HG02588 (cell line): ENCODE results near the gene KIF9.
A peak's percentile ranks its signal among the peaks of the same experiment; 100 is the strongest.
"Not testable (repeated sequence)": the region's sequence is repeated elsewhere in the genome, so short reads cannot be mapped to it uniquely, and the experiment has no call there.

Experiments used
- ATAC-seq: cut with Tn5 transposase; IDR thresholded peaks from one replicate; pipeline ENCODE4 v1.9.1; 2021; ENCODE audit warnings: mild to moderate bottlenecking, moderate library complexity; ENCODE audit not compliant: unreplicated experiment

The KIF9 gene

GRCh38 chr3:47282424-47283192 lies at the start of gene KIF9, which contains the start of gene KLHL18:
TSS of gene KIF9 (minus strand) at chr3:47282799. CDS start at chr3:47277374, 5,425 bp downstream.
TSS of gene KLHL18 (plus strand) at chr3:47282944. CDS start at chr3:47282966, 22 bp downstream.
- peak; percentile 84 for ATAC-seq

- no peak for ATAC-seq
These were observed 41.8 kb upstream of the KIF9 start for GRCh38 chr3:47324278-47324865.

GRCh38 chr3:47323431-47324277 lies 41.1 kb upstream of the KIF9 start:
- ATAC-seq: no peak

- ATAC-seq: no peak
These were observed 37.4 kb upstream of the KIF9 start for GRCh38 chr3:47319956-47320355.

- no peak for ATAC-seq
These were observed 36.3 kb upstream of the KIF9 start for GRCh38 chr3:47318916-47319315.

GRCh38 chr3:47316151-47316550 lies 33.6 kb upstream of the KIF9 start:
- not testable (repeated sequence) for ATAC-seq

GRCh38 chr3:47315069-47315647 lies 32.6 kb upstream of the KIF9 start:
- ATAC-seq: no peak

- no peak for ATAC-seq
These were observed 31.6 kb upstream of the KIF9 start for GRCh38 chr3:47314056-47314764.

- ATAC-seq: no peak
These were observed 30.9 kb upstream of the KIF9 start for GRCh38 chr3:47313341-47314055.

- no peak for ATAC-seq
These were observed 27.8 kb upstream of the KIF9 start for GRCh38 chr3:47310391-47310790.

GRCh38 chr3:47309231-47309630 lies 26.6 kb upstream of the KIF9 start:
- ATAC-seq: not testable (repeated sequence)

GRCh38 chr3:47306022-47306421 lies 23.4 kb upstream of the KIF9 start:
- ATAC-seq: no peak

GRCh38 chr3:47301456-47301855 lies 18.9 kb upstream of the KIF9 start:
- ATAC-seq: no peak

- no peak for ATAC-seq
These were observed 17.1 kb upstream of the KIF9 start for GRCh38 chr3:47299381-47300318.

- ATAC-seq: no peak
These were observed 15.8 kb upstream of the KIF9 start for GRCh38 chr3:47298439-47298838.

- ATAC-seq: no peak
These were observed 14.1 kb upstream of the KIF9 start for GRCh38 chr3:47296562-47297302.

- no peak for ATAC-seq
These were observed 13.4 kb upstream of the KIF9 start for GRCh38 chr3:47295976-47296375.

- no peak for ATAC-seq
These were observed 12.7 kb upstream of the KIF9 start for GRCh38 chr3:47295322-47295721.
